Fibroblast of peridontal ligament (primary cell): Measurements from ENCODE around the gene CDCA4.

ENCODE experiments used
- DNase-seq: peaks from one replicate; pipeline ENCODE4 v3.0.0-alpha.2; 2010; ENCODE audit errors: extremely low read depth

CDCA4 gene

DNA sequence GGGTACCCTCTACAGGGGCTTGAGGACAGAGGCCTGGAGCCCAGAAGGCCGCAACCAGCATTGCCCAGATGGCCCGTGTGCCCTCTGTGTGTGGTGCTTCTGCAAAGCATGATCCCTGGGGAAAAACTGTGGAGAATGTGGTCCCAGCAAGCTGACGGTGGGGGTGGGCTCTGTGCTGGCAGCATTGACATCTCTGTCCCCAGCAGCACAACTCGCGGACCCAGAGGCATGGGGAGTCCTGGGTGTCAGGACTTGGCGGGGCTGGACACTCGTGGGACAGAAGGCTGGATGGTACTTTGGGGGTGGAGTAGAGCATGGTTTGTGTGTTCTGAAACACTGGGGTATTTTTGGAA lies 31.0 kb downstream of the CDCA4 start:
- DNase-seq, result no peak

DNA sequence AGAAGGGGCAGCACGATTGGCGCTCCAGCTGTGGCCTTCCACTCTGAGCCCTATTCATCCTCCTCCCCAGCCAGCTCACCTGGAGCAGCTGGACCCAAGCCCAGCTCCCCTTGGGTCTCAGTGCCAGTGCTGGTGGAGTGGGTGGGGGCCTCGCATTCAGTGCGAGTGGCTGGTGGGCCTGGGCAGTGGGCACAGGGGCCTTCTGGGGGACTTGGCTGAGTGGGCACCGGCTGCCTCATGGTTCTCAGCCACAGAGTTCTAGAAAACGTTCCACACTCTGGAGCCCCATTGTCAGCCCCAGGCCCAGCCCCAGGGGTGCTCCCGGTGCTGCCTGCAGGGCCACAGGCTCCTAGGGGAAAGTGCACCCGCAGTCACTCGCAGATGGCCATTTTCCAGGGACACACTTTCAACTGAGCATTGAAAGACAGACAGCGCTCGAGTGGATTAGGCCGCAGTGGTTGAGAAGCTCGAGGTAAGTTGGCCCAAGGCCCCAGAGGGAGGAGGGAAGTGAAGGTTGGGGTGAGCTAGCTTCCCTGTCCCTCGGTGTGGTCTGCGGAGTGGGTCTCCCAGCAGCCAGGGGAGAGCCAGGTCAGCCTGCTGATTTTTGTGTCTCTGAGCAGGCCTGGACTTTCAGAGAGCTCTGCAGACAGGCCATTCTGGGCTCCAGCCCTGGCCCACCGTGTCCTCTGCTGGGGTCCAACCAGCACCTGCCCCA lies 31.5 kb downstream of the CDCA4 start:
- no peak for DNase-seq

DNA sequence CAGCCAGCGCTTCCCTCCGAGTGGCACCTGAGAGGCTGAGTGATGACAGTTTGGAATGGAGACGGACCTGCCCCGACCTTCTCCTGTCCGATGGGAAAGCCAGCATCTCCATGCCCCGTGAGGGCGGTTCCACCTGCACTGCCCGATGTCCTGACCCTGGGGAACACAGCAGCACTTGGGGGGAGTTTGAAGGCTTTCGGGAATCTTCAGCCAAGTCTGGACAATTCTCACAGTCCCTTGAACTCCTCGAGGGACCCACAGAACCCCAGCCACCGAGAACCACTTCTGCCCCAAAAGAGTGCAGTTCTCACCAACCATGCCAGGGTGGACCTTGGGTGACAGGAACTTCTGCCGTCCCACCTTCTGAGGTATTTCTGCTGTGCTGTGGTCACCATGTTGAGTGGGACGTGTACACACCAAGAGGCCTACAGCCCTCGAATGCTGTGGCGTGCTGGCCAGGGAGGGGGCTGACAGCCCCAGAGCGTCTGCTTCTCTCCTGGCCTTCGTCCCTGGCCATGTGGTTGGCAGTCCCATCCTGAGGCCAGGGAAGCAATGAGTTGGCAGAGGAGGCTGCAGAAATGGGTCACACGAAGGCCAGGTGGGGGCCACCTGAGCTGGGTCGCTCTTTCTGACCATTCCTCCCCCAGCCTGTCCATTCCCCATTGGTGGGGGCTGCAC lies 34.3 kb downstream of the CDCA4 start:
- no peak for DNase-seq

DNA sequence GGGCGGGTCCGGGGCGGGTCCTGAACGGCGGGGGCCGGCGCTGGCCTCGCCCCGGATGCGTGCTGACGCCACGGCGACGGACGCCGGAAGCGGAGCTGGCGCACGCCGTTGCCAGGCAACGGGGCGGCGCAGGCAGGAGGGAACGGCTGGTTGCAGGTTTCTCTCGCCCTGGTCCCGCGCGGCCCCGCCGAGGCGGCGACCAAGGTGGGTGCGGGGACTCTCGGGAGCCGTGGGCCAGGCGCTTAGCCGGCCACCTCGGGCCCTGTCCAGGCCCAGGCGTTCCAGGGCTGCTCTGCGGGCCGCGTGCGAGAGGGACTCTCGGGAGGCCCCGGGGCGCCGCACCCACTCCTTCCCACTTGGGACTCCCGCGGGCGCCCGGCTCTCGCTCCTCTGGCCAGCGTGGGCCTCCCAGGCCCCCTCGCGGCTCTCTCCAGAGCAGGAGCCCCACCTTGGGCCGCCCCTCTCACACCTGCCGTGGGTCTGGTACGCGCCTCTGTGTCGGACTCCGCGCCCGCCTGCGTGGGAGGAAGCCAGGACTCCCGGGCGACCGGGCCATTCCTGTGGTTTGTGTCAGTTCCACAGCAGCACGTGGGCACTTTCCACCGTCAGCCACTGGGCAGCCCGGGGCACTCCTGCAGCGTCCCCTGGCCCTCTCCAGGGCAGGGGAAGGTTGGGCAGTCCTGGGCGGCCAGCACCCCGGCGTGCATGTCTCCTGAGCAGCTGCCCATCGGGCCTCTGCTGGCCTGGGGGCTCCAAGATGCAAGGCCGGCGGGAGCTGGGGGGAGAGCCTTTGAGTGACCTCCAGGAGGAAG lies 35.0 kb downstream of the CDCA4 start, which contains the start of gene CLBA1:
Gene CLBA1 (plus strand): TSS at position 114 of the 812 bp plus-strand sequence. CDS start 644 bp downstream, at position 758.
- peak; percentile 82 for DNase-seq

DNA sequence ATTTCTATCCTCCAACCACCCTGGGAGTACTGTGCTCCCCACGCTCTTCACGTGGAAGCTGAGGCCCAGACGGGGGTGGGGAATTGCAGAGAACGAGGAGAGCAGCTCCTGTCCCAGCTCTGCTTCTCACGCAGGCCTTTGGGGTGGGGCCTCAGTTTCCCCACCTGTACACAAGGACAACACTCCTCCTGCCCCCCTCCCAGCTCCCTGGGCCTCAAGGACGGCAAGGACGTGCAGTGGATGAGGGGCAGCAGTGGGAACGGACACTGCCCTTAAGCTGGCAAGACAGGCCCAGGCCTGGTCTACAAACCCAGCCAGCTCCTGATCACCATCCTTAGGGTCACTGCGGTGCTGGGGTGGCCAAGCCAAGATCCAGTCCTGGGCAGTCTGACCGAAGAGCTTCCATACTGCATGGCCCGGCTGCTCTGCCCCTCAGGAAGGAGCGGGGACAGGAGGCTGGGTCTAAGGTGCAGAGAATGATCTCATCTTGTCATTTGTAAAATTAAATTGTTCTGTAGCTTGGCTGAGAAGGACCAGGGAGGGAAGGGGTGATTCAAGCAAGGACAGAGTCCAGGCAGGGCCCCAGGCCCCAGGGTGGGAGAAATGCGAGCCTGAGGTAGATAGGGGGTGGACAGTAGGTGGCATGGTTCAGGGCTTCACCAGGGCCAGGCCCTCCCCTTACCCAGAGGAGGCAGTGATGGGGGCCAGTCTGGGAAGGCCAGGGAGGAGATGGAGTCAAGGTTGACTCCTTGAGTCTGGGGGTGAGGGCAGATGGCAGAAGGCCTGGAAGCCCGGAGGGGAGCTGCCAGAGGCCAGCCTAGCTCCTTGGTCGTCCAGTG lies 36.6 kb downstream of the CDCA4 start:
- DNase-seq, result no peak

DNA sequence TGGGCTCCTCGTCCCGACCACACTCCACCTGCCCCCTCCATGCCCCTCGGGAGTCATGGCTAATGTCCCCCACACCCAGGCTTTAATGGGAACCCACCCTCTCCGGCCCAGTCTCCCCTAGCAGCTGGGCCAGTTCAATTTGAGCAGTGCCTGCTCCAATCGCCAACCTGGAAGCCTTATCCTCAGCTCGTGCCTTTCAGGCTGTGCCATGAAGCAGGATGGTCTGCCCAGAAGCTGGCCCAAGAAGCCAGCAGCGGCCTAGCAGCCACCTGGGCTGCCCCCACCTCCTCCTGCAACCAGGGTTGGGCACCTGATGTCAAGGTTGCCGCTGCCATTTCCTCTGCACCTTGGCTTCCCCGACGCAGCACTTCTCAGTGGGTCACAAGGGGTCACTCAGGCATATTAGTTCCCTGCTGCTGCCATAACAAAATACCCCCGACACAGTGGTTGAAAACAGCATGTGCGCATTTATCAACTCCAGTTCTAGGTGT lies 37.6 kb downstream of the CDCA4 start:
- DNase-seq, result no peak

DNA sequence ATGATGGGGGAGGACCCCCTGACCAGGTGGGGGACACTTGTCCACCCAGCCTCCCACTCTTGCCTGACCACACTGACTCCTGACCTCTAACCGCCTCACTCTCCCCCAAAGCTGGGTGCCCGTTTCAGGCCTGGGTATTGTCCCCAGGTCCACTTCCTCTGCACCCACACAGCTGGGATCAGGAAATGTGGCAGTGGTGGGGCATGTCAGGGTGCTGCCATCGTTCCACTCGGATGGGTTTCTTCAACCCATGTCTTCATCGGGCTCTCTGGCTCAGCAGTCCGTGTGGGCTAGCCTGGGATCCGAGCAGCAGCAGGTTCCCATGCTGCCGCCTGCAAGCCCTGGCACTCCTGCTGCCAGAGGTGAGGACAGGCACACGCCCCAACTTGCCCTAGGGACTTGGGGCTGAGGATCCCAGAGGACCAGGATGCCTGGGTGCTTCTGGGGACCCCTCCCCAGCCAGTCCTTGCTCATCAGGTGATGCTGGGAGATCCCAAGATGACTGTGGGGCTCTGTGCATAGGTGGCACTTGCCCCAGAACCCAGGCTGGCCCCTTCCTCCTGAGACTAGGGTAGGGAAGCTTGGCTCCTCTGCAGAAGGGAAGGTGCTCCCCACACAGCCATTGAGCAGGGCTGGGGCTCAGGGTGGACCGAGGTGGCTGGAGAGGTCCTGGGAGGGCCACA lies 38.2 kb downstream of the CDCA4 start:
- DNase-seq, result no peak

DNA sequence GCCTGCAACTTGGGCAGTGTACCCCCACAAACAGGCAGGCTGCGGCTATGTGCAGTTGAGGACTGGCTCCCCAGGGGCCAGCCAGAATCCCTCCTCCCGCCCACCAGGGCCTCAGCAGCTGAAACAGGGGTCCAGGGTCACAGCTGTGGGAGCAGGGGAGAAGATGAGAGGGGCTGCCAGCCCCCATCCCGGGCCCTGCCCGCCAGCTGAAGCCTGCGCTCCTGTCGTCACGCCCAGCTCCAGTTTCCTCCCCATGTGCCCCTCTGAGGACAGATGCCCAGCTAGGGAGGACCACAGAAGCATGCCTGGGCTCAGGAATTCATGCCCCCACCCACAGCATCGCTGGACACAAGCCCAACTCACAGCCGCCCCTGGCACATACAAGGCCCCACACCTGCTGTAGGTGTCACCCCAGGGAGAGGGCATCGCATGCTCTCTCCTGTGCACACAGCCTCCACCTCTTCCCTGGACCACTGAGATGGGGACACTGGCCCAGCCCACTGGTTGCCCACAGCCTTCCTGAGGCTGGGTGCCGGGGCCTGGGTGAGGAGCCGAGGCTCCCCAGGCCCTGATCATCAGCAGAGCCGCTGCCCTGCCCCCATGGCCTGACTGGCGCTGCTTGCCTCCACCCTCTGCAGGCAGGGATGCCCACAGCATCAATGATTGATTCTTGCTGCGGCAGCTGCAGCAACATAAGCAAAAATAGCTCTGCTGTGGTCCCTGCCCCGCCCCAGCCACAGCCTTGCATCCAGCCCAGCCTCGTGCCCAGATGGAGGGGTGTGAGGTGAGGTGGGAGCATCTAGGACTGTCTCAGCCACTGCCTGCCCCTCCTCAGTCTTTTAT lies 39.0 kb downstream of the CDCA4 start:
- no peak for DNase-seq

DNA sequence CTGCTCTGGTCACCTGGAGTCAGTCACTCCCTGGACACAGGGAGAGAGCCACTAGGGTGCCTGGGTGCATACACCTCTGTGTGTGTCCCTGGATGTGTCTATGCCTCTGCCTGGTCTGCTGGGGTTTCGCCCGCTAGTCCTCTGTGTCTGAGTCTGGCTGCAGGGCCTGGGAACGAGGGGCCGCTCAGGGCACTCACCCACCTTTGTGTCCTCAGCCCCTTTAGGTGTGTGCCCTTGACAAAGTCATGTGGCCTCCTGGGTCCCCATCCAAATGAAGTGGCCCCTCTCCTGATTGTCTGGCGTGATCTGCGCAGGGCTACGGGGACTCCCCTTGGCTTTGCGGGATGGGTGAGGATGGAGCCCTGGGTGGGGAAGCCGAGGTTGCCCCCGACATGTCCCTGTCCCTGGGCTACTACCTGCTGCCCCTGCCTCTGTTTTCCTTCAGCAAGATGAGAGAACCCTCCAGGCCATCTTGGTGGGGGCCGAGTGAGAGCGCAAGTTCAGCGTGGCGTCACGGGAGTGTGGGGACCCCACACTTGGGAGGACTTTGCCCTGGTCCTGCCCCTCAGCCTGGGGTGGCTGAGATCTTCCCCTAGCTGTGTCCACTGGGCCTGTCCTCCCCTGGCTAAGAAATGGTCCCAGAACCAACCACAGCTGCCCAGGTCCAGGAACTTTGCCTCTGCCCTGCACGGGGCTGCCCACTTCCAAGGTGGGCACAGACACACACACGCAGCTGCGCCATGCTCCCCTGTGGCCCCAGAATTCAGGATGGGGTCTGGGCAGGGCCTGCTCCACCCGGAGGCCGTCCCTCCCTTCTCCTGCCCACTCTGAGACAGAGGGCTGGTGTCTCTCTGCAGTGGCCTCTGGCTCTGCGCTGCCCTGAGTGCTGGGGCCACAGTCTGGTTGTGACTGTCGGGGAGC lies 40.0 kb downstream of the CDCA4 start:
- DNase-seq, result no peak

DNA sequence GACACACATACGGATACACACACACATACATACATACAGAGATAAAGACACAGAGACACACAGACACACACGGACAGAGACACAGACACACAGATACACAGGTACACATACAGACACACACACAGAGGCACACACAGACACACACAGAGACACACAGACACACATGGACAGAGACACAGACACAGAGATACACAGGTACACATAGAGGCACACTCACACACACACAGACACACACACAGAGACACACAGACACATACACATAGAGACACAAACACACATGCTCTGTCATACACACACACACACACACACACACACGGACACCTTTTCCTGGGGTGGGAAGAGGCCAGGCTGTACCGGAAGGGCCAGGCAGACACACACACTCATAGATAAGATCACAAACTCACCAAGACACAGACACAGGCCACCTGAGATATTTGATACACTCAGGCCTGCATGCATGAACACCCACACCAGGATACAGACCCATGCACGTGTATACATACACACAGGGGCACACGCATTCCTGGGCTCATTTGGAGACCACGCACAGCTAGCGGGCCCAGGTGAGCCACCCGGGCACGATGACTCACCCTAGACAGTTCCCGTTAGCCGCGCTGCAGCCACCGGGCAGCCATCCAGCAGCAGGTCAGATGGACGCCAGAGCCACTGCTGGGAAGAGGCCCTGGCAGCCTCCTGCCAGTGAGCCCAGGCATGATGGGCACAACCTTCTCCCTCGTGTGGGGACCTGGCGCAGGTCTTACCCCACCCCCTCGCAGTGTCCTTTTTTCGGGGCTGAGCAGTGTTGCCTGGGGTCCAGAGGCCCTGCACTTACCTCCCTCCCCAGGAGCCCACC lies 40.9 kb downstream of the CDCA4 start:
- no peak for DNase-seq

DNA sequence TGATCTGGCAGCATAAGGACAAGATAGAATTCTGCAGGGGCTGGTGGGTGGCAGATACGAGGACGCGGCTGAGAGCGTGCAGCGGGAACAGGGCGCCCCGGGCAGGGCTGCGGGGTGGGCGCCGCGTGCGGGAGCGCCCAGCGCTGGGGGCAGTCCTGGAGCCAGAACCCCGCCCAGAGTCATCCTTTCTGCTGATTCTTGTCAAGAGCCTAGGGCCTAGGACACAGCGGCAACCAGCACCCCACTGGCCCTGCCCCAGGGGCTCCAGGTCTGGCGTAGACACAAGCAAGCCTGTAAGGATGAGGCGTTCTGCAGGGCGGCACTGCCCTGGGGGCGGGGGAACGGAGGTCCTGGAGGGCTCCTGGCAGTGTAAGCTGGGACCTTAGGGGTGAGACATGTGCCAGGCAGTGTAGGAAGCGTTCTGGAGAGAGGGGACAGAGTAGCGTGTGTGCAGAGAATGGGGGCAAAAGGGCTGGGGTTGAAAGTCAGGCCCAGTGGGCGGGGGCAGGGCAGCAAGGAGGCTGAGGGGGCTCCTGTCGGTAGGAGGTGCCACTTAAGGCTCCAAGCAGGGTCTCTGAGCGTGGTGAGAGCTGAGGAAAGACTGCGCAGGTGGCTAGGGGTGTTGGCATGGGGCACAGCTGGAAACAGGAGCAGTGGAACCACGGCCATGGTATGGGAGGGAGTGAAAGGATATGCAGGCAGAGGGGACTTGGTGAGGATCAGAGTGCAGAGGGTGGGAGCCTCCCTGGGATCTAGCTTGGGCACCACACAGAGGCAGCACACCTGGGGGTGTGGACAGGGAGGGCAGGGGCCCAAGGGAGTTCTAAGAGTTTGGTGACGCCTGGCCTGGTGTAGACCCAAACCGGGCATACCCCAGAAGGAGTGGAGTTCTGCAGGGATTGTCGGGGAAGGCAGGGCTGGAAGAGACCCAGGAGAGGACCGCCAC lies 41.9 kb downstream of the CDCA4 start:
- DNase-seq, result no peak

DNA sequence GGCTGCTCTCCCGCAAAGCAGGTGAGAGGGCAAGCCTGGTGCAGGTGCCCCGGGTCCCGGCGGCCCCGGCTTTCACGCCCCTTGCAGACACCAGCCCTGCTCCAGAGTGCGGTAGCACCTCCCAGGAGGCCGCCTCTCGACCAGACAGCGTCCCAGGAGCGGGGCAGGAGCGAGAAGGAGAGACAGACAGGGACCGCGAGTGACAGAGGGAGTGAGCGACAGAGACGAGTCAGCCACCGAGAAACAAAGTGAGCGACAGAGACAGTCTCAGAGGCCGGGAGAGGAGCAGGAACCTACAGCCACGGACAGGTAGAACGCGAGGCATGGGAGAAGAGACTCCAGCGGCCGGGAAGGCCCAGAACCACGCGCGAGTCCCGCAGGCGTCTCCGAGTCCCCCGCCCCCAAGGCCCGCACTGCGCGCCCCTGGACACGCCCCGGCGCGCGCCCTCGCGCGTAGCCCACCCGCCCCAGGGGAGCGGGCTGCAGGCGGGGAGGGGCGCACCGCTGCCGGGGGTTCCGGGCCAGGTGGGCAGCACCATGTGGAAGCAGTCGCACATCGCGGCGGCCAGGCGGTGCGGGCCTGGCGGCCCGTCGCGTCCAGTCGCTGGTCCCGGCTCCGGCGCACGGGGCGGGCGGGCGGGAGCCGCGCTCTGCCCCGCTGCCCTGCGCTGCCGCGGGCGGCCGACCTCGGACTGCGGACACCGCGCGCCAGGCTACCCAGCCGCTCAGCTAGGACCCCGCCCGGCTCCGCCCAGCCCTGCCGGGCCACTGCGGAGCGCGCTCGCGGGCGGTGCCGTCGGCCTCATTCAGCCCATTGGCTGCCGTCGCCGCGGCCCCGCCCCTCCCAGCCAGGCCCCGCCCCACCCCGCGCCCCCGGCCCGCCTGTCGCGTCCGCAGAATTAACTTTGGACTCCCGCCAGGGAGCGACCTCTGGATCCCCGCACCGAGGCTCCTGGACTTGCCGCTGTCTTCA lies 42.9 kb downstream of the CDCA4 start, which contains the start of gene AHNAK2:
Gene AHNAK2 (minus strand): TSS at position 694 of the 973 bp plus-strand sequence. CDS start 137 bp downstream, at position 557.
- DNase-seq, result peak; percentile 43

DNA sequence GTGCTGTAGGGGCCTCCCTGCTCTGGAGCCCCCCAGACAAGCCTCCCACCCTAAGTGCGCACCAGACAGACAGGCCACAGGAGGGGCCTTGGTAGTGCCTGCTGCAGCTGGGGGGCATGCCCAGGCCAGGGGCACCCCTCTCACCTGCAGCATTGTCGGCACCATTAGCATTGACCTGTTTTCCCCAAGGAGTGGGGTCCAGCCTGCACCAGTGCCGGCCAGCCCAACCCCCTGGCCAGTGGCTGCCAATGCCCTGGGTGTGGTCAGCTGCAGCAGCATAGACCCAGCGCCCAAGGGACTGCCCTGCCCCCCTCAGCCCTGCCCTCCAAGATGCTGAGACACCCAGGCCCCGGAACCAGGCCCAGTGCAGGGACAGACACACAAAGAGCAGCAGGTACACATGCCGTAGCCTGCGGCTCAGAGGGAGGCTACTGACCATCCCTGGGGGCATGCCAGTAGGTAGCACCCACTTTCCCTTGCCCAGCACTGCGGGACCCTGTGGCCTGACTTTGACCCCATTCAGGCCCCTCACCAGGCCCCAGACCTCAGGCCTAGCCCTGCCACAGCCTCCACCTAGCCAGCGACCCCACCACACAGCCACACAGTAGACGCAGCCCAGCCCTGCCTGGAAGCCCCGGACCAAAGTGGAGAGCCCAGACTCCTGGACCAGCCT lies 43.7 kb downstream of the CDCA4 start:
- DNase-seq, result no peak

DNA sequence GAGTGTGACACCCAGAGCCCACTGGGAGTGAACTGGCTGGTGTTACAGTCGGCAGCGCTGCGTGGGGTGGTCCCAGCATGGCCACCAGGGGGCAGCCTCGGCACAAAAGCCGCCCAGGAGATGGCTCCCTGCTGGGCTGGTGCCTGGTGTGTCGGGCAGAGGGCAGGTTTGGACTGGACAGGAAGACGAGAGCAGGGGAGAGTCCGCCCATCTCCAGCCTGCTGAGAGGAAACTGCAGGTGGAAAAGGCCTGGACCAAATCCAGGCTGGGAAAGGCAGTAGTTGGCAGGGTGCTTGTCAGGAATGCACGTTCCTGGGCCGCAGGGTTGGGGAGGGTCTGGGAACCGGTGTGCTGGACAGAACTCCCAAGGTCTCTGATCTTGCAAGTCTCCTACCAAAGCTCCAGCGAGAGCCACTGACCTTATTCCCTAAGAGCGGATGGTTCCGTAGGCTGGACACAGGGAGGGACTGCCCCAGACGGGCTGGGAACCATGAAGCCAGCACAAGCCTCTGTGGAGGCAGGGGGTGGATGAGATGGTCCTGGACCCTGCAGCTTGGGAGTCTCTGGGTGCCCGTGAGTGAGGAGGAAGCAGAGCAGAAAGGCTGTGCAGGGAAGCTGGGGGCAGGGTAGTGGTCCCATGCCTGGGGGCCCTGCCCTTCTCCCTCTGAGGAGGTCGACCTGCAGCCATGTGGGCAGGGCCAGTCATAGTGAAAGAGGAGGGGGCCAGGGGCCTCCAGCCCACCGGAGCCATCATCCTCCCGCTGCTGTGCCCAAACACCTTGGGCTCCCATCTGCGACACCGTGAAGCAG lies 44.5 kb downstream of the CDCA4 start:
- peak; percentile 73 for DNase-seq
